ENCODE data around the gene SPAG9. TPM values are rescaled to one million over a fixed set of nuclear protein-coding genes. Genes with fewer than 3 reads are reported as not detected.

The SPAG9 gene
- polyA plus RNA-seq, 4 donors: 86.2 to 109 (median 105) TPM

DNA sequence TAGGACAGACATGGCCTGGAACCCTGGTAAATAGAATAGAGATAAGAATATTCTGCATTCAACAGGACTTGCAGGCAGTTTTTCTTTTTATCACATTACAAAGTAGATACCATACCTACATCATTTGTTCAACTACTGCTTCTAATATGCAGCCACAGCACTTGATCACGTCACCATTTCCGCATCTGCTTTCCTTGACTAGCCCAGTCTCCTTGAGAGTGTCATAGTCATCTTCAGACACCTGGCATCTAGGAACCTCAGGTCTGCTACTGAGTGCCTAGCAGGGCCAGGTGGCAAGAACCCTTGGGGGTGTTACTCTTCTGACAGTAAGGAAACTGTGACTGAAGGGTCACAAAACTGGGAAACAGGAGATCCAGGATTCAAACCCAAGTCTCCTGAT lies 161.3 kb downstream of the SPAG9 start:
- no peak for DNase-seq (ENCODE audit: low read depth in 4 of 4, low spot score in 3 of 4)

DNA sequence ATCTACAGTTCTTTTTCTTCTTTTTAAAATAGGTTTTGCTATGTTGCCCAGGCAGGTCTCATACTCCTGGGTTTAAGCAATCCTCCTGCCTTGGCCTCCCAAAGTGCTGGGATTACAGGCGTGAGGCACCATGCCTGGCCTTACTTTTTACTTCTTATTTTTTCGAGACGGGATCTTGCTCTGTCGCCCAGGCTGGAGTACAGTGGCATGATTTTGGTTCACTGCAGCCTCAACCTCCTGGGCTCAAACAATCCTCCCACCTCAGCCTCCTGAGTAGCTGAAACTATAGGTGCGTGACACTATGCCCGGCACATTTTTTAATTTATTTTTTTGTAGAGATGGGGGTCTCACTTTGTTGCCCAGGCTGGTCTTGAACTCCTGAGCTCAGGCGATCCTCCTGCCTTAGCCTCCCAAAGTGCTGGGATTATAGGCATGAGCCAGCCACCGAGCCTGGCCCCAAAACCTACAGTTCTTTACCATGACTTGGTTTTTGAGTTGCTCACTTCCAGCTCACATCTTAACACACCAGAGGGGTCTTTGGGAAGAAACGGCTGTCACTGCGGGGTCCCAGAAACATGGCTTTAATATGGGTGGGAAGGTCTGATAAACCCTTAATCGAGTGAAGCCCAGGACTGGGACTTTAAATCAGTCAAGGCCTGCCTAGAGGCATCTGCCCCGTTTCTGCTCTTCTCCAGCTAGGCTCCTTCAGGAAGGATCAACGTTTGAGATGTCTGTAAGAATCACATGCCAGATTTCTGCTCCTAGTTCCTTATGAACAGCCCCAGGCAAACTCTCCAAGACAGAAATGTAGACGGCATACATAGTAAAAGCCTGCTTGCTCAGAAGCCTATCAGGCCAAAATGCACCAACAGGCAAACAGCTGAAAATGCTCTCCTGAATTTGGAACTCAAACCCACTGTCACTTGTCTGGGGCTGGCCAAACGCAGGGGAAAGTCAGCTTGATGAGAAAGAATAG lies 162.8 kb downstream of the SPAG9 start:
- DNase-seq (ENCODE audit: low read depth in 4 of 4, low spot score in 3 of 4): no peak

DNA sequence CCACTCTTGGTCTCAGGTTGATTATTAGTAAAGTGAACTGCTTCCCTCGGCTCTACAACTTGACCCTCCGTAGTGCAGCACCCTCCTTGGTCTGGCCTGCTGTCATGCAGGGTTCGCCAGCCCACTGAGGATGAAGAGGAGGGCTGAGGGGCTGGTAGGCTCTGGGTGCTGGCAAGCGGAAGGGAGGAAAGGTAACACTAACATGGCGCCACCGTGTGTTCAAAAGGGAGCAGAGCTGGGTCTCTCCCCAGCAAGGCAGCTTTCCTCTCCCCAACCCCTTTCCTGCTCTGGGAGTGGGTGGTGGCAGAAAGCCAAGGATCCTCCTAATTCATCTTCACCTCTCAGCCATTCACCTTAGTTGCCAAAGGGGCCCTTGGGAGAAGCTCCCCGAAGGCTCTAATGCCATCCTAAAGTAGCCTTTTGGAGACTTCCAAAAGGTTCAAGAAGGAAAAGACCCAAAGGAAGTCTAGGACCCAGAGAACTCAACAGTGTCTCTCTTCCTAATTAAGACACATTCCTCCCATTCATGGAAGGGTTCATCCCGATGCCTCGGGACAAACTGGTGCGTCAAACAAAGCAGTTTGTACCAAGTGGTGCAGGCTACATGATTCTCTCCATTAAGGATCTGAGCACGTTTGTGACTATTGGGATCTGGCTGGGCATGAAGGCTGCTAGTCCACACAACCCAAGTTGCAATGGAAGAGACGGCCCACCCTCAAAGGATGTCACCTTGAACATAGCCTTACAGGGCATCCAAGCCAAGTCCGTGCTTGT lies 163.7 kb downstream of the SPAG9 start:
- DNase-seq (ENCODE audit: low read depth in 4 of 4, low spot score in 3 of 4): no peak

DNA sequence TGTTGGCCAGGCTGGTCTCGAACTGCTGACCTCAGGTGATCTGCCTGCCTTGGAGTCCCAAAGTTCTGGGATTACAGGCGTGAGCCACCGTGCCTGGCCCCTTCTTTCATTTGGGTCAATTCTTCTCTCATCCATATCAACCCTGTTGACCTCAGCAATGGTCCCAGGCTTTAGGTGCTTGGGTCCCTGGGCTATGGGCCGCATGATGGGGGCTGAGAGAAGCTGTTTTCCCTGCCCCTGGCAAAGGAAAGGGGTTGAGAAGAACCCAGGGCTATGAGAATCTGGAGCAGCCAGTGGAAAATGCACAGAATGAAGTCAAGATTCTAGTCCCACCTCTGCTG lies 164.3 kb downstream of the SPAG9 start:
- no peak for DNase-seq (ENCODE audit: low read depth in 4 of 4, low spot score in 3 of 4)

- DNase-seq (ENCODE audit: low read depth in 4 of 4, low spot score in 3 of 4): no peak
These were observed 165.0 kb downstream of the SPAG9 start for GRCh38 chr17:50955667-50956120.

DNA sequence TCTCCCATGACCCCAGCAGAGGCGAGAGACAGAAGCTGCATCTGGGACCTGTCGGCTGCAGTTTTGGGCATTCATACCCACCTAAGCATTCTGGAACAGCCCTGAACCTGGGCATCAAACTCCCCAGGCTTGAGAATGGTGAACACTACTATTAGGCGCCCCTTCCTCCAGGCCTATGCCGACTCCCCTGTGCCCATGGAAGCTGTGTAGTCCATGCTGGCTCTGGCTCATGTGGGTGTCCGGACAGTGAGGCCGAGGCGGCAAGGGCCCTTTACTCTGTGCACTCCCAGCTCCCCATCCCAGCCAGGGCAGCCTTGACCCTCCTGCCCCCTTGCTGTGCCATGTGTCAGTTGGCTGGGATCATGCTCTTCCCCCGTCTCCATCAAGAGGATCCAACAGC lies 165.5 kb downstream of the SPAG9 start:
- no peak for DNase-seq (ENCODE audit: low read depth in 4 of 4, low spot score in 3 of 4)

DNA sequence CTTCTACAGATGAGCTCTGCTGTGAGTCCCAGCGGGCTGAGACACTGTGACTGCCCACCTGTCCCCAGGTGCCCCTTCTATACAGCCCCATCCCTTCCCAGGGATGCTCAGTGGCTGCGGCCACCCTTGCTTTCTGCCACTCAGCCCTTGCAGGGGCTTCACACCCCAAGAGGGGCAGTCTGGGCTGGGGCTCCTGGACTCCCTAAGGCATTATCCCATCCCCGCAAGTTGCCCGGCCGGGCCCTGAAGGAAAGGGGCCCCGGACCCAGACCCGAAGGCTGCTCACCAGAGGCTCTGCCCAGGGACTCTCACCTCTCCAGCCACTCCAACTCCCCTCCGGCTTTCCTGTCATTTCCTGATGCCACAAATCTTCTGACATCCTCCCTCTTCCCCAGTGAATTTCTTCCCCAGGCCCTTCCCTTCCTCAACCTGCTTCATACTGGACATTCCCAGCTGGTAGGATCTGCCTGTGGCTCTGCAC lies 166.0 kb downstream of the SPAG9 start:
- DNase-seq (ENCODE audit: low read depth in 4 of 4, low spot score in 3 of 4): no peak

- no peak for DNase-seq (ENCODE audit: low read depth in 4 of 4, low spot score in 3 of 4)
These were observed 166.7 kb downstream of the SPAG9 start for GRCh38 chr17:50953831-50954601.

DNA sequence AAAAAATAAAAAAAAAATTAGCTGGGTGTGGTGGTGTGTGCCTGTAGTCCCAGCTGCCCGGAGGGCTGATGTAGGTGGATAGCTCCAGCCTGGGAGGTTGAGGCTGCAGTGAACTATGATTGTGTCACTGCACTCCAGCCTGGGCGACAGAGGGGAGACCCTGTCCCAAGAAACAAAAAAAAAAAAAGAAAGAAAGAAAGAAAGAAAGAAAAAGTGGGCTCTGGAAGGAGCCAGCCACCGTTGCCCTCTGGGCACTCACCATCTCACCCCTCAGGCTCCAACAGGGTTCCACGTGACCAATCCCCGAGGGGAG lies 167.2 kb downstream of the SPAG9 start:
- DNase-seq (ENCODE audit: low read depth in 4 of 4, low spot score in 3 of 4): no peak

DNA sequence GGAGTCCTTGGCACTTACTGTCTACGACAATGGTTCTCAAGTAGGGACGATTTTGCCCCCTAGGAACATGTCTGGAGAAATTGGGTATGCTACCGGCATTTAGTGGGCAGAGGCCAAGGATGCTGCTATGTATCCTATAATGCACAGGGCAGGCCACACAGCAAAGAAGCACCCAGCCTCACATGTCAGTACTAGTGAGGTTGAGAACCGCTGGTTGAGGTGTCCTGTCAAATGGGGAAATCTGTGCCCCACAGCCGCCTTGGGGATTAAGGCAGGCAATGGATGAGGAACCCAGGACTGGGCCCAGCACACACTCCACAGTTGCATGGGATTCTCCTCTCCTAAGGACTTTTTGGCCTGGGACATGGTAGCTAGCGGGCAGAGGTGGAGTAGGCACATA lies 167.8 kb downstream of the SPAG9 start:
- no peak for DNase-seq (ENCODE audit: low read depth in 4 of 4, low spot score in 3 of 4)

DNA sequence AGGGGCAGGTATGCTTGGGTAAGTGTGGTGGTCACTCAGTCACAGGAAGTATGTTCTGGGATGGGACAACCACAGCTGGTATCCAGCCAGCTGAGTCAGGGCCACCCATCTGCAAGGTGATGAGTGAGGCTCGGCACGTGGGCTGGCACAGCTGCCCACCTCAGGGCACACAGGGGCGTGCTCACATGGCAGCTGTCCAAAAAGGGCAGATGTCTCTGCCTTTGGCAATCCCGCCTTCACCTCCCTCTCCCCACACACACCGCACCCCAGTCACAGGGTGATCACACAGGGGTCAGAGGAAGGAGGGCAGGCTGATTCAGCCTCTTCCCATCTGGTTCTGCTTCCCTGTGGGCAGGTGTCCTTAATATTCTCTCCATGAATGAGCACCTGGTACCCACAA lies 168.7 kb downstream of the SPAG9 start:
- no peak for DNase-seq (ENCODE audit: low read depth in 4 of 4, low spot score in 3 of 4)

GRCh38 chr17:50949989-50950877 lies 170.4 kb downstream of the SPAG9 start:
- no peak for DNase-seq (ENCODE audit: low read depth in 4 of 4, low spot score in 3 of 4)

DNA sequence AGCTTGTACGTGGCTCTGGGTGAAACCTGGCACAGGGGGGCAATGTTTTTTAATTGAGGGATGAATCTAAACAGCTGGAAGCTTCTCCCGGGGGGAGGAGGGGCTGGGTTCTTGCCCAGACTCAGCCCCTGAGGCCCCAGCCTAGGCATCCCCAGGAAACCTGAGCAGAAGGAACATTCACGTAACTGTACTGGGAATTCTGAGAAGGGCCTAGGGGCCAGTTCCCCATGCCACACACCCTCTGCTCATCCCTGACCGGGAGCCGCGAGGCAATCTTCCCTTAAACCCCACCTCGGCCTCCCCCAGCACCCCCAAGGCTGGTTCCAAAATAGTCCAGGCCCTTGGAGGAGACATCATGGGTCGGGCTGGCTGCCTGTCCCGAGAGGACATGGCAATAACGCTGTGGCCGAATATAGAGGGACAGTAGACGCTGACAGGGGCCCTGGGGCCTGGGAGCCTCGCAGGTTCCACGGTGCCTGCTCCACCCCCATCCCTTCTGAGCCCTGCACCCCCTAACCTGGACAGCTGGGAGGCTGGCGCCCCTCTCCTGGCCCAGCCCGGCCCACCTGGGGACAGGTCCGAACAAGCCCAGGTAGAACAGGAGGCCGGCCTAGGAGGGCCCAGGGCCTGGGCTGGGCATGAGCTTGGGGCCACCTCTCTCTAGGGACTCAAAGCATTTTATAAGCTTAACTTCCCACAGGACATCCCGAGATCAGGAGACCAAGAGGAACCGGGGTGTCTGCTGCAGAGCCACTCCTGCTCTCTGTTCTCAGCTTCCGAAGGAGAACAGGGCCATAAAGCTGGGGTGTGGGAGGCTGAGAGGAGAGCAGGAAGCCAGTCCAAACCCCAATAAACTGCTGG lies 171.3 kb downstream of the SPAG9 start:
- DNase-seq (ENCODE audit: low read depth in 4 of 4, low spot score in 3 of 4): no peak

DNA sequence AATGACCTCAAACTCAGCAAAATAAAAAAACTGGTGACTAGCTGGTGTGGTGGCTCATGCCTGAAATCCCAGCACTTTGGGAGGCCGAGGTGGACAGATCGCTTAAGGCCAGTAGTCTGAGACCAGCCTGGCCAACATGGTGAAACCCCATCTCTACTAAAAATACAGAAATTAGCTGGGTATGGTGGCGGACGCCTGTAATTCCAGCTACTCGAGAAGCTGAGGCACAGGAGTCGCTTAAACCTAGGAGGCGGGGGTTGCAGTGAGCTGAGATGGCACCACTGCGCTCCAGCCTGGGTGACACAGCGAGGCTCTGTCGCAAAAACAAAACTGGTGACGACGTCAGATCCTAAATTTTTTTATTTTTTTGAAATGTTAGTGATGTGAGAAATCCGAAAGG lies 172.0 kb downstream of the SPAG9 start:
- no peak for DNase-seq (ENCODE audit: low read depth in 4 of 4, low spot score in 3 of 4)

DNA sequence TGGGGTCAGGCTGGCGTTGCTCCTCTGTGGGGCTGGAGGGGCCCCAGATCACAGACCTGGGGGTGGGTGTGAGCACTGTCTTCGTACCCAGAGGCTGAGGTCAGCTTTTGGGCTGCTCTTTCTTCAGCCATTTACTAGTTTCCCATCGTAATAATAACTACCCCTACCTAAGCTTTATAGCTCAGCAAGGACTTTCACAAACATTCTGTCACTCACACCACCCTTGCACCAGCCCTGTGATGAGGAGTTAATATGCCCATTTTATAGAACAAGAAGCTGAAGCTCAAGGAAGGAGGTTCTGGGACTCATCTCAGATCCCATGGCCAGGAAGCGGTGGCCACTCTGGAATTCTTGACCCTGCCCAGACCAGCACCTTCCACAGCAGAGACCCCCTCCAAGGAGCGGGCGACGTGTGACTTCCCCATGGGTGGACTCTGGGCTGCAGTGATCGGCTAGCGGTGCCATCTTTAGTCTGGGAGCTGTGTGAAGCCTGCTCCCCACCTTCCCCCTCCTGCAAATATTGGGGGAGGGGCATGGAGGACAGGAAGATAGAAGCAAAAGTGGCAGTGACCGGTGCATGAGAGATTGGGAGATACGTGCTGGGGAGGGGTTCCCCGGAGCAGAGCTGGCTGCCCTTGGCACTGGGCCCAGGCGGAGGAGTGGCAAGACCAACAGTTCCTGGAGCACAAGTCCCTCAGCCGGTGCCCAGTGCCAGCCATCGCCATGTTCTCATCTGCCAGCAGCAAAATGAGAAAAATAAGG lies 172.7 kb downstream of the SPAG9 start:
- no peak for DNase-seq (ENCODE audit: low read depth in 4 of 4, low spot score in 3 of 4)

GRCh38 chr17:50946891-50947781 lies 173.5 kb downstream of the SPAG9 start:
- DNase-seq (ENCODE audit: low read depth in 4 of 4, low spot score in 3 of 4): no peak

- no peak for DNase-seq (ENCODE audit: low read depth in 4 of 4, low spot score in 3 of 4)
These were observed 174.3 kb downstream of the SPAG9 start for GRCh38 chr17:50946223-50946890.

All from right renal pelvis (tissue), 4 donors.